Stimulated activated CD8-positive, alpha-beta memory T cell treated with anti-CD3 and anti-CD28 coated beads, Interleukin-2, amount 100 ng/mL, for 48 hours (primary cell): ENCODE measurements around the gene NDST4.

ENCODE experiments used
- DNase-seq, 2 donors: peaks; one replicate each; pipeline ENCODE4 v3.0.0-alpha.2; 2020; ENCODE audit warnings: low read depth in 2 of 2

Gene NDST4

GRCh38 chr4:114791976-114792375, 321.4 kb downstream of the NDST4 start:
- DNase-seq, result no peak

- no peak for DNase-seq
Measured at GRCh38 chr4:114785570-114785969, 327.9 kb downstream of the NDST4 start.

- DNase-seq, result no peak
Measured at GRCh38 chr4:114783215-114783595, 330.2 kb downstream of the NDST4 start.

- no peak for DNase-seq
Measured at GRCh38 chr4:114782415-114783214, 330.8 kb downstream of the NDST4 start.

GRCh38 chr4:114780205-114780604, 333.2 kb downstream of the NDST4 start:
- DNase-seq, result no peak
